GM21723 (cell line): ENCODE data around the gene ADRA1B.

ENCODE experiments used
- ATAC-seq: cut with Tn5 transposase; IDR thresholded peaks from one replicate; pipeline ENCODE4 v1.9.1; 2021; ENCODE audit warnings: mild to moderate bottlenecking, moderate library complexity; ENCODE audit not compliant: unreplicated experiment

The ADRA1B gene

GRCh38 chr5:159915904-159916840 is at the start of gene ADRA1B:
Gene ADRA1B (plus strand): TSS chr5:159916482. CDS start chr5:159916906, 424 bp downstream.
- no peak for ATAC-seq

GRCh38 chr5:159873680-159874079 is 42.6 kb upstream of the ADRA1B start:
- no peak for ATAC-seq

- ATAC-seq: no peak
Observed at GRCh38 chr5:159874263-159874662, 42.0 kb upstream of the ADRA1B start.

- no peak for ATAC-seq
Observed at GRCh38 chr5:159877016-159877415, 39.3 kb upstream of the ADRA1B start.

- no peak for ATAC-seq
Observed at GRCh38 chr5:159877894-159878448, 38.3 kb upstream of the ADRA1B start.

GRCh38 chr5:159878988-159879471 is 37.3 kb upstream of the ADRA1B start:
- no peak for ATAC-seq

- ATAC-seq: no peak
Observed at GRCh38 chr5:159880676-159881075, 35.6 kb upstream of the ADRA1B start.

GRCh38 chr5:159881967-159882366 is 34.3 kb upstream of the ADRA1B start:
- no peak for ATAC-seq

- no peak for ATAC-seq
Observed at GRCh38 chr5:159883522-159883950, 32.7 kb upstream of the ADRA1B start.

- ATAC-seq: no peak
Observed at GRCh38 chr5:159884917-159885620, 31.2 kb upstream of the ADRA1B start.

GRCh38 chr5:159886296-159886695 is 30.0 kb upstream of the ADRA1B start:
- no peak for ATAC-seq

GRCh38 chr5:159887050-159887449 is 29.2 kb upstream of the ADRA1B start:
- no peak for ATAC-seq

- no peak for ATAC-seq
Observed at GRCh38 chr5:159888860-159889259, 27.4 kb upstream of the ADRA1B start.

GRCh38 chr5:159890141-159890540 is 26.1 kb upstream of the ADRA1B start:
- no peak for ATAC-seq

GRCh38 chr5:159891371-159891770 is 24.9 kb upstream of the ADRA1B start:
- no peak for ATAC-seq

- no peak for ATAC-seq
Observed at GRCh38 chr5:159893040-159893695, 23.1 kb upstream of the ADRA1B start.

GRCh38 chr5:159894149-159894720 is 22.0 kb upstream of the ADRA1B start:
- no peak for ATAC-seq

GRCh38 chr5:159897786-159898393 is 18.4 kb upstream of the ADRA1B start:
- no peak for ATAC-seq

GRCh38 chr5:159899067-159900049 is 16.9 kb upstream of the ADRA1B start:
- ATAC-seq: no peak
